CD4-positive, alpha-beta T cell treated with Interleukin-15 for 4 hours (primary cell): Measurements from ENCODE around the gene BIRC3.
A peak's percentile ranks its signal among the peaks of the same experiment; 100 is the strongest.
"Not testable (repeated sequence)": the region's sequence is repeated elsewhere in the genome, so short reads cannot be mapped to it uniquely, and the experiment has no call there.

Experiments used
- DNase-seq: peaks from one replicate; pipeline ENCODE4 v3.0.0-alpha.2; 2020; ENCODE audit warnings: low spot score

Gene BIRC3

GRCh38 chr11:102296757-102297156, 20.5 kb upstream of the BIRC3 start:
- DNase-seq, result not testable (repeated sequence)

- DNase-seq, result peak; percentile 72
Measured at GRCh38 chr11:102300837-102301236, 16.4 kb upstream of the BIRC3 start.

- DNase-seq, result no peak
Measured at GRCh38 chr11:102302241-102302640, 15.0 kb upstream of the BIRC3 start.

- DNase-seq, result no peak
Measured at GRCh38 chr11:102304686-102305085, 12.6 kb upstream of the BIRC3 start.

GRCh38 chr11:102305352-102306047, 11.8 kb upstream of the BIRC3 start:
- DNase-seq, result no peak

- peak; percentile 57 for DNase-seq
Measured at GRCh38 chr11:102306048-102306597, 11.2 kb upstream of the BIRC3 start.

- peak; percentile 81 for DNase-seq
Measured at GRCh38 chr11:102306817-102307726, 10.2 kb upstream of the BIRC3 start.

- no peak for DNase-seq
Measured at GRCh38 chr11:102307727-102308038, 9.6 kb upstream of the BIRC3 start.

GRCh38 chr11:102309621-102310541, 7.4 kb upstream of the BIRC3 start:
- no peak for DNase-seq

- no peak for DNase-seq
Measured at GRCh38 chr11:102312667-102313066, 4.6 kb upstream of the BIRC3 start.

- no peak for DNase-seq
Measured at GRCh38 chr11:102313238-102313940, 3.9 kb upstream of the BIRC3 start.

- no peak for DNase-seq
Measured at GRCh38 chr11:102314784-102315183, 2.5 kb upstream of the BIRC3 start.

- DNase-seq, result peak; percentile 42
Measured at GRCh38 chr11:102316346-102316904, 859 bp upstream of the BIRC3 start.

GRCh38 chr11:102317768-102318103, 452 bp downstream of the BIRC3 start:
- no peak for DNase-seq

- DNase-seq, result peak; percentile 77
Measured at GRCh38 chr11:102318469-102318868, 1.2 kb downstream of the BIRC3 start.

GRCh38 chr11:102319544-102319943, 2.3 kb downstream of the BIRC3 start:
- no peak for DNase-seq

GRCh38 chr11:102320188-102320587, 2.9 kb downstream of the BIRC3 start:
- no peak for DNase-seq

- no peak for DNase-seq
Measured at GRCh38 chr11:102320679-102321078, 3.4 kb downstream of the BIRC3 start.

- peak; percentile 39 for DNase-seq
Measured at GRCh38 chr11:102322560-102322959, 5.3 kb downstream of the BIRC3 start.

GRCh38 chr11:102323542-102324251, 6.4 kb downstream of the BIRC3 start:
- DNase-seq, result no peak

- no peak for DNase-seq
Measured at GRCh38 chr11:102325088-102325487, 7.8 kb downstream of the BIRC3 start.
